Mucosa of descending colon (tissue), 3 donors: Measurements from ENCODE around the gene S100A6. TPM values are rescaled to one million over a fixed set of nuclear protein-coding genes. Genes with fewer than 3 reads are reported as not detected.

Source experiments
- ATAC-seq: fragments of 200-7000 bp; cut with Tn5 transposase; one replicate; pipeline ENCODE4 v1.9.1; 2020; ENCODE audit warnings: mild to moderate bottlenecking, moderate library complexity
- DNase-seq, 3 donors: peaks; one replicate each; pipeline ENCODE4 v3.0.0-alpha.2; 2020
- H3K36me3 ChIP-seq: fragments of 200-600 bp; one replicate; pipeline ENCODE4 v1.8.0; 2021; ENCODE audit warnings: low read depth, mild to moderate bottlenecking
- H3K4me1 ChIP-seq: fragments of 200-600 bp; one replicate; pipeline ENCODE4 v1.8.0; 2021; ENCODE audit warnings: low read depth, mild to moderate bottlenecking
- H3K4me3 ChIP-seq: fragments of 200-600 bp; one replicate; pipeline ENCODE4 v1.8.0; 2021; ENCODE audit warnings: mild to moderate bottlenecking
- H3K9me3 ChIP-seq: fragments of 200-600 bp; one replicate; pipeline ENCODE4 v1.8.0; 2021; ENCODE audit warnings: mild to moderate bottlenecking
- CTCF ChIP-seq: fragments of 200-600 bp; IDR thresholded peaks from one replicate; pipeline ENCODE4 v1.8.0; 2022; ENCODE audit warnings: antibody characterized with exemption, mild to moderate bottlenecking
- intact Hi-C, 2 donors: fragments of 100-400 bp; cut with DNase I in 1 of 2; cut with micrococcal nuclease in 1 of 2; formaldehyde crosslinking; loops; one replicate each; pipeline versions ENCODE4 v1.11.0 to v1.11.1; 2022; cut with DNase I, micrococcal nuclease
- total RNA-seq, 3 donors: library from RNA; stranded (reverse); fragmentation: NEBNext Ultra II Directional in 2 of 3; extraction: Animal tissue kit (Norgen Biotek cat#: 25700) in 2 of 3; gene quantifications; one replicate each; pipeline versions ENCODE4 v1.2.1 to v1.2.4, GENCODE V29; 2021 to 2023
- donor health status: DM: no; HTN: no; CAD: no; lungs with moderate emphysema.
- donor health status: DM: no; HTN: no; CAD: no.
- donor health status: DM: no; HTN: yes; CAD: no.

Gene S100A6
- total RNA-seq, 3 donors from 2014 or later: 1,327 to 1,659 (median 1,382) TPM

- Histone ChIP-seq H3K4me3 (no peak overlapping the region), H3K36me3 (no peaks in the 10 kb centered on the region), H3K4me1 (peaks cover 39% of the 10 kb centered on the region), H3K9me3 (no peaks in the 10 kb centered on the region)
- ATAC-seq (no peak), DNase-seq (no peak)
- TF ChIP-seq CTCF: no peak
- intact Hi-C loops: no loop called here
Measured at GRCh38 chr1:153541641-153542590, 6.1 kb upstream of the S100A6 start.

GRCh38 chr1:153540394-153541361 lies 4.9 kb upstream of the S100A6 start, which contains the start of gene S100A5:
S100A5 (minus strand) TSS chr1:153540934; CDS start chr1:153540191, 743 bp downstream.
- TF ChIP-seq CTCF: no peak
- Histone ChIP-seq H3K4me1 (peaks cover 36% of the 10 kb centered on the region), H3K9me3 (no peaks in the 10 kb centered on the region), H3K36me3 (no peaks in the 10 kb centered on the region), H3K4me3 (no peak within 1 kb of the TSS)
- ATAC-seq: no peak
- DNase-seq: peak in 1 of 3 donors; percentile 40
- intact Hi-C loops: no loop called here

- no peaks in the 10 kb centered on the region for H3K9me3 ChIP-seq
- no peak for ATAC-seq
- no peak overlapping the region for H3K4me3 ChIP-seq
- intact Hi-C loops: no loop called here
- H3K36me3 ChIP-seq: no peaks in the 10 kb centered on the region
- peaks cover 31% of the 10 kb centered on the region for H3K4me1 ChIP-seq
- no peak for DNase-seq
- no peak for TF ChIP-seq CTCF
Measured at GRCh38 chr1:153539395-153540093, 3.8 kb upstream of the S100A6 start.

- peaks cover 36% of the 10 kb centered on the region for H3K4me1 ChIP-seq
- DNase-seq: peak; percentile 90
- no peak for TF ChIP-seq CTCF
Measured at GRCh38 chr1:153538315-153538821, 2.6 kb upstream of the S100A6 start.

GRCh38 chr1:153537376-153537730 lies 1.6 kb upstream of the S100A6 start:
- TF ChIP-seq CTCF: no peak
- no peaks in the 10 kb centered on the region for H3K9me3 ChIP-seq
- intact Hi-C loops: no loop called here
- peak in 2 of 3 donors; percentile 47 to 57 for DNase-seq
- H3K36me3 ChIP-seq: no peaks in the 10 kb centered on the region
- no peak overlapping the region for H3K4me3 ChIP-seq
- ATAC-seq: no peak
- H3K4me1 ChIP-seq: peaks cover 45% of the 10 kb centered on the region

More at GRCh38 chr1:153538315-153538821, 2.6 kb upstream of the S100A6 start:
- ATAC-seq: peak; percentile 51
- H3K36me3 ChIP-seq: no peaks in the 10 kb centered on the region
- no peak overlapping the region for H3K4me3 ChIP-seq
- H3K9me3 ChIP-seq: no peaks in the 10 kb centered on the region
- intact Hi-C loops: no loop called here
